ENCODE results near the gene PPY.

DNA sequence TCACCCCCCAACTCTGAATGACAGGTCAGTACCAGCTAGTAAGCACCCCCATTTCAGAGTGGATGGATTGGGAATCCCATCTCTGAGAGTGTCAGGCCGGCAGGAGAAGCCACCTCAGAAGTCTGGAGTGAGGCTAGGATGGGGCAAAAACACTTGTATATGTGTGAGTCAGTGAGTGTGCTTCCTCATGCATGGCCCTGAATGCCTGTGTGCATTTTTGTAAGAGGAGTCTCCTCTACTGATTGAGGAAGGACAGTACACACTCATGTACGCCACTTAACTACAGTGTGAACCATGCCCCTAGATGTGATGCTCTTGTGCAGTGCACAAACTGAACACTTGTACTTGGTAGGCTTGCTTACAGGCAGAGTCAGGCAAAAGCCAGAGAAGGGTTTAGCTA is 39.9 kb upstream of the PPY start:
- TF ChIP-seq, protein P1, sequence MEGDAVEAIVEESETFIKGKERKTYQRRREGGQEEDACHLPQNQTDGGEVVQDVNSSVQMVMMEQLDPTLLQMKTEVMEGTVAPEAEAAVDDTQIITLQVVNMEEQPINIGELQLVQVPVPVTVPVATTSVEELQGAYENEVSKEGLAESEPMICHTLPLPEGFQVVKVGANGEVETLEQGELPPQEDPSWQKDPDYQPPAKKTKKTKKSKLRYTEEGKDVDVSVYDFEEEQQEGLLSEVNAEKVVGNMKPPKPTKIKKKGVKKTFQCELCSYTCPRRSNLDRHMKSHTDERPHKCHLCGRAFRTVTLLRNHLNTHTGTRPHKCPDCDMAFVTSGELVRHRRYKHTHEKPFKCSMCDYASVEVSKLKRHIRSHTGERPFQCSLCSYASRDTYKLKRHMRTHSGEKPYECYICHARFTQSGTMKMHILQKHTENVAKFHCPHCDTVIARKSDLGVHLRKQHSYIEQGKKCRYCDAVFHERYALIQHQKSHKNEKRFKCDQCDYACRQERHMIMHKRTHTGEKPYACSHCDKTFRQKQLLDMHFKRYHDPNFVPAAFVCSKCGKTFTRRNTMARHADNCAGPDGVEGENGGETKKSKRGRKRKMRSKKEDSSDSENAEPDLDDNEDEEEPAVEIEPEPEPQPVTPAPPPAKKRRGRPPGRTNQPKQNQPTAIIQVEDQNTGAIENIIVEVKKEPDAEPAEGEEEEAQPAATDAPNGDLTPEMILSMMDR (IDR thresholded peaks at IDR 0.05): no peak
- TF ChIP-seq POLR2A (IDR thresholded peaks at IDR 0.05): no peak

All from lower leg skin (tissue), 3 donors.